Jurkat, Clone E6-1 (cell line): ENCODE results near the gene UVSSA.
"Not testable (repeated sequence)": the region's sequence is repeated elsewhere in the genome, so short reads cannot be mapped to it uniquely, and the experiment has no call there.

ENCODE experiments used
- DNase-seq: peaks from one replicate; pipeline ENCODE4 v3.0.0-alpha.2; 2011; ENCODE audit warnings: low read depth, low spot score
- H3K4me3 ChIP-seq: 2 replicates; pipeline ENCODE4 v1.5.1; 2011; ENCODE audit warnings: mild to moderate bottlenecking, low read length, control low read depth, moderate library complexity

Gene UVSSA

DNA sequence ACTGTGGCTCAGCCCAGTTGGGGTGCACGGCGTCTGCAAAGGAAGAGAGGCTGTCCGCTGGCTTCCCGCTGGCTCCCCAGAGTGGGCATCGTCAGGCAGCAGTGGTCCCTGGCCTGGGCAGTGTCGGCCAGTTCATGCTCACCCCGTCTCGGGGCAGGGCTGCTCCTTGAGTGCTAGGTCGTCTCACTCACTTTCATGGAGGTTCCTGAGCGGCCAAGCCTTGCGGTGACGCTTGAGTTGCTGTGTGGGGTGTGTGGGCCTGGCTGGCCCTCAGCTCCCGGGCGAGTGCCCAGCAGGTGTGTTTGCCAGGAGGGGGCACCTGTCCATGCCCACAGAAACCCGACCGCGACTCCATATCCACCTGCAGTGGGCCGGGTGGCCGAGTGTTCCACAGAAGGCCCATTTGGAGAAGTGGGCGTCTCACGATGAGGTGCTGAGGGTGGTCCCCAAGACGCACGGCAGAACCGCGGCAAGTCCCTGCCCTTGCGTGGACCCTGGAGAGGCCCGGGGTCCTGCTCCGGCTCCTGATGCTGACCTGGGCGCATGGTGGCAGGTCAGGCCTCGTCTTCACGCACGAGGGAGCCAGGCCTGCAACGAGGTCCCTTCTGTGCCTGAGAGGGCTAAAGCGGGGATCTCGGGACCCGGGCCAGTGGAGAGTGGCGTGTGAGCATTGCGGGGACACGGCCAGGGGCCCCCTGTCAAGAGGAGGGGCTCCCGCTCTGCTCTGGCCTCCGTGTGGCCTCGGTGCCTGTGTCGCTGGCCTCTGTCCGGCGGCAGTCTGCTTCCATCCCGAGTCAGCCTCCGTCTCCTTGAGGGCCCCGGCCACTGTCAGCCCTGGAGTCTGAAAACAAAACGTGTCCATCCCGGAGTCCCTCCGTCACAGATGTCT is 18.5 kb upstream of the UVSSA start:
- no peak for DNase-seq
- no peak overlapping the region for H3K4me3 ChIP-seq

DNA sequence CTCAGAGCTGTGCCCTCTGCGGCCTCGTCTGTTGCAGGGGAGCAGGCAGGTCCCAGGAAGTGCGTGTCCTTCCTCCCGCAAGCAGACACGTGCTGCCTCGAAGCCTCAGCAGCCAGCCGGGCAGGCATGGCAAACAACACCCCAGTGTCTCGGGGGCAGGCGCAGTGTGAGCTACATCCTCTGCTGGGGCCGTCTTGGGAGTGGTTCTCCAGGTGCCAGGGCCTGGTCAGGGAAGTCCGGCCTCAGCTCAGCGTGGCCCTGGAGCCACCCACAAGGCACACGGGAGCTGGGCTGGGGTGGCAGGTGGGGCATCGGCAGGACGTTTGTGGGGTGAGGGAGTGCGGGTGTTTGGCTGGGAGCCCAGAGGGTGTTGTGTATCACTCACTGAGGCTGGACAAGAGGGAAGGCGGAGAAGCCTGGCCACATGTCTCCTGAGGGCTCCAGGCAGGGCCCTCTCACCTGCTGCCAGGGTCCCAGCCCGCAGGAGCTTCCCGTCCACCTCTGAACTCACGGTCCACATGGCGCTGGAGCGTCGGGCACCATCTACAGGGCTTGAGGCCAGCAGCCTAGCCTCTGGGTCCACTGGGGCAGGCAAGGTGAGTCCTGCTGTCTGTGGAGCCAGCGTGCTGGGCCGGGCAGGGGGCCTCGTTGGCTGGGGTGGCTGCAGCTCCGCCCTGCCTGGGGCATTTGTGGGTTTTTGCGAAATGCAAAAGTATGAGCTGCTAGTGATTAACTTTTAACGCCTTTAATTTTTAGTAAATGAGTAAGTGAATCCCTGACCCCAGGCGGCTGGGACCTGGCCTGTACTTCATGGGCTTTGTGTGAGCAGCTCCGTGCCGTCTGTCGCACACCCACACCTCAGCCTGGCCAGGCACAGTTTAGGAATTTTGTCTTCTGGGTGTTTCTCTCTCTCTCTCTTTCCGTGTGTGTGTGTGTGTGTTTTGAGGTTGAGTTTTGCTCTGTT is 17.3 kb upstream of the UVSSA start:
- no peak for DNase-seq
- H3K4me3 ChIP-seq: no peak overlapping the region

- peak; percentile 92 for DNase-seq
- H3K4me3 ChIP-seq: no peak overlapping the region
These were observed 16.0 kb upstream of the UVSSA start for GRCh38 chr4:1330761-1331590.

DNA sequence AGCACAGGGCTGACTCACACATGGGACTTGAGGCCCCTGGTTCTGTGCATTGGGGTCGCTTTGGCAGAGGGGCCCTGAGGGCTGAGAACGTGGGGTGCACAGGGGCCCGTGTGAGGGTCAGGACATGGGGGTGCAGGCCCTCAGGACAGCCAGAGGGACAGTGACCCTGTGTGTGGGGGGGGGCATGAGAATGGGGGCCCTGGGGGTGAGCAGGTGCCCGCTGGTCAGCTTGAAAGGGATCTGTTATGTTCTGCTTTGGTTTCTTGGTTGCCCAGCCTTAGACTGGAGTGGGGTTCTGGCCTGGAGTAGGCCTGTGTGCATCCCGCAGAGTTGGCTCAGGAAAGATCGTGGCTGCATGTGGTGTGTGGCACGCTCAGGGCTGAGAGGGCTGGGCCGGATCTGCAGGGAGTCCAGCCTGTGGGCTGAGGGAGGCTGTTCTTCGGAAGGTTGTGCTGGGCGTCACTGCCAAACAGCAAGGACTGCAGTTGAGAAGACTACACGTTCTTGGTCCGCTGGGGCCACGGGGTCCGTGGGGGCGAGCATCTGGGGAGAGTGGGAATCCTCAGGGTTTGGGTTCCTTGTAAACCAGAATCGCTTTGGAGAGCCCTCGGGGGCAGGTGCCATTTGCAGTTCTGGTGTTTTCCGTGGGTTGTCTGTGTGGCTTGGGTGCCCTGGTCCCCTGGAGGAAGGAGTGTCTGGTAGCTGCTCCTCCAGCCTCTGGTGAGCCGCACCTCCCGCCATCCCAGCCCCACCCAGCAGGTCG is 15.2 kb upstream of the UVSSA start:
- no peak overlapping the region for H3K4me3 ChIP-seq
- DNase-seq: no peak

DNA sequence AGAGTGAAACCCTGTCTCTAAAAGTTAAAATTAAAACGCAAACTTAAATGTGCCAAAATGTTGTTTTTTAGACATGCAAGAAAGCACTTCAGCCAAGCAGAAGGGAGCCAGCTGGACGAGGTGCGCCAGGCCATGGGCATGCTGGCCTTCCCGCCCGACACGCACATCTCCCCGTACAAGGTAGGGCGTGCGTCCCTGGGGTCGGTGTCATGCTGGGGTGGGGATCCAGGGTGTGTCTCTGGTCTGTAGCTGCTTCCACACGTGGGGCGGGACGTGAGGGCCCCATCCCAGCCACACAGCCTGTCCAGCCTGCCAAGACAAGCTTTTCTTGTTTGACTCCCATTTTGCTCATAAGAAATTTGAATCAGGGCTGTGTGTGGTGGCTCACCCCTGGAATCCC is 14.3 kb upstream of the UVSSA start:
- DNase-seq: no peak

DNA sequence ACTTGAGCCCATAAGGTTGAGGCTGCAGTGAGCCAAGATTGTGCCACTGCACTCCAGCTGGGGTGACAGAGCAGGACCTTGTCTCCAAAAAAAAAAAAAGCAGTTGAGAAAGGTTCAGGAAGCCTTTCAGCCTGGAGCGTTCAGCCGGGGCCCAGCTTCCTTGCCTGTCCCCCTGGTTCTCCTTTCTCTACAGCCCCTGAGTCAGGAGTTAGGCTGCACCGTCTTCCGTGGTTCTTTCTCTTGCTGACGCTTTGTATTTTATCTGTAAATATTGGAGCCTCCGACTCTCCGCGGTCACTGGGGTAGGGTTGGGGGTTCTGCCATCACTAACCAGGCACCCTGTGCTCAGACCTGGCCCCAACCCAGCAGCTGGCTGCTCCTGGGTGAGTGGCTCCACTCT is 13.8 kb upstream of the UVSSA start:
- H3K4me3 ChIP-seq: no peak overlapping the region
- DNase-seq: no peak

More for the DNA sequence above, 14.3 kb upstream of the UVSSA start:
- H3K4me3 ChIP-seq: no peak overlapping the region

DNA sequence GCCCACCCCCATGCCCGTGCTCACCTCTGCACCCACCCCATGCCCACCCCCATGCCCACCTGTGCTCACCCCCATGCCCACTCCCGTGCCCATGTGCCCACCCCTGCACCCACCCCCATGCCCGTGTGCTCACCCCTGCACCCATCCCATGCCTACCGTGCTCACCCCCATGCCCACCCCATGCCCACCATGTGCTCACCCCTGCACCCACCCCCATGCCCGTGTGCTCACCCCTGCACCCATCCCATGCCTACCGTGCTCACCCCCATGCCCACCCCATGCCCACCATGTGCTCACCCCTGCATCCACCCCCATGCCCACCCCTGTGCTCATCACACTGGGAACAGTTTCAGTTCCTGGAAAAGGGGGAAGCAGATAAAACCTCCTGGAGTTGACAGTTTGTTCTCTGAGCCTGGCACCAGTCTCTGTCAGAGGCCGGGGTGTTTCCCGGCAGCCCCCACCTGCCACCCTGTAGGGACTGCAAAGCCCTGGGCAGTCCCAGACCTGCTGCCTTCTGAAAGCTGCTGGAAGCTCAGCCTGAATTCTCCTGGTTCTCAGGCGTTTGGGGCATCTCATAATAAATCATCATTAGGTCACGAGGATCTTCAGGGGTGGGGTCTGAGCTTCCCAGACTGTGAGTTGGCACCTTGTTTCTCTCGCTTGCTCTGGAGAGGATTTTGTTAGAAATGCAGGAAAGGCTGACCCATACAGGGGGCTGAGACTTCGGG is 13.0 kb upstream of the UVSSA start:
- not testable (repeated sequence) for H3K4me3 ChIP-seq, DNase-seq

GRCh38 chr4:1334579-1334895 is 12.5 kb upstream of the UVSSA start:
- no peak overlapping the region for H3K4me3 ChIP-seq
- no peak for DNase-seq

DNA sequence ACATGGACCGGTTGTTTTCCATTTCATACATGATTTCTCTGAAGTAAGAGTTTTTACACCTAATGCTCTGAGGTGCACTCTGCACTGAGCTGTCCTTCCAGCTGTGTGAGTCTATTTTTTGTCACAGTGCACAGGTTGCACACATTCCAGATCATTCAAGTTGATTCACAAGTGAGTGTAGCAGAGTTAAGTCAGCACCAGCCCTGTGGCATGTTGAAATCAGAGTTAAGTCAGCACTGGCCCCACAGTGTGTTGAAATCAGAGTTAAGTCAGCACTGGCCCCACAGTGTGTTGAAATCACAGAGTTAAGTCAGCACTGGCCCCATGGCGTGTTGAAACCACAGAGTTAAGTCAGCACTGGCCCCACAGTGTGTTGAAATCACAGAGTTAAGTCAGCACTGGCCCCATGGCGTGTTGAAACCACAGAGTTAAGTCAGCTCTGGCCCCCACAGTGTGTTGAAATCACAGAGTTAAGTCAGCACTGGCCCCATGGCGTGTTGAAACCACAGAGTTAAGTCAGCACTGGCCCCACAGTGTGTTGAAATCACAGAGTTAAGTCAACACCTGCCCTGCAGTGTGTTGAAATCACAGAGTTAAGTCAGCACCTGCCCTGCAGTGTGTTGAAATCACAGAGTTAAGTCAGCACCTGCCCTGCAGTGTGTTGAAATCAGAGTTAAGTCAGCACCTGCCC is 11.7 kb upstream of the UVSSA start:
- not testable (repeated sequence) for DNase-seq

GRCh38 chr4:1336088-1336491 is 10.9 kb upstream of the UVSSA start:
- DNase-seq: no peak
- no peak overlapping the region for H3K4me3 ChIP-seq

More for the DNA sequence above, 11.7 kb upstream of the UVSSA start:
- H3K4me3 ChIP-seq: not testable (repeated sequence)

DNA sequence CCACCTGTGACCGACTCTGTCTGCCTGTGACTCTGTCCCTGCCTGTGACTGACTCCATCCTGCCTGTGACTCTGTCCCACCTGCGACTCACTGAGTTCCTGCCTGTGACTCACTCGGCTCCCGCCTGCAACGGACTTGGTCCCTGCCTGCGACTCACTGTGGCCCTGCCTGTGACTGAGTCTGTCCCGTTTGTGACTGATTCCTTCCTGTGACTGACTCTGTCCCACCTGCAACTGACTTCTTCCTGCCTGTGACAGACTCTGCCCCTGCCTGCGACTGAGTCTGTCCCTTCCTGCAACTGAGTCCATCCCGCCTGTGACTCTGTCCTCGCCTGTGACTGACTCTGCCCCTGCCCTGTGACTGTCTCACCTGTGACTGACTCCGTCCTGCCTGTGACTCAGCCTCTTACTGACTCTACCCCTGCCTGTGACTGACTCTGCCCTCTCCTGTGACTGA is 9.6 kb upstream of the UVSSA start:
- no peak for DNase-seq
- H3K4me3 ChIP-seq: no peak overlapping the region

DNA sequence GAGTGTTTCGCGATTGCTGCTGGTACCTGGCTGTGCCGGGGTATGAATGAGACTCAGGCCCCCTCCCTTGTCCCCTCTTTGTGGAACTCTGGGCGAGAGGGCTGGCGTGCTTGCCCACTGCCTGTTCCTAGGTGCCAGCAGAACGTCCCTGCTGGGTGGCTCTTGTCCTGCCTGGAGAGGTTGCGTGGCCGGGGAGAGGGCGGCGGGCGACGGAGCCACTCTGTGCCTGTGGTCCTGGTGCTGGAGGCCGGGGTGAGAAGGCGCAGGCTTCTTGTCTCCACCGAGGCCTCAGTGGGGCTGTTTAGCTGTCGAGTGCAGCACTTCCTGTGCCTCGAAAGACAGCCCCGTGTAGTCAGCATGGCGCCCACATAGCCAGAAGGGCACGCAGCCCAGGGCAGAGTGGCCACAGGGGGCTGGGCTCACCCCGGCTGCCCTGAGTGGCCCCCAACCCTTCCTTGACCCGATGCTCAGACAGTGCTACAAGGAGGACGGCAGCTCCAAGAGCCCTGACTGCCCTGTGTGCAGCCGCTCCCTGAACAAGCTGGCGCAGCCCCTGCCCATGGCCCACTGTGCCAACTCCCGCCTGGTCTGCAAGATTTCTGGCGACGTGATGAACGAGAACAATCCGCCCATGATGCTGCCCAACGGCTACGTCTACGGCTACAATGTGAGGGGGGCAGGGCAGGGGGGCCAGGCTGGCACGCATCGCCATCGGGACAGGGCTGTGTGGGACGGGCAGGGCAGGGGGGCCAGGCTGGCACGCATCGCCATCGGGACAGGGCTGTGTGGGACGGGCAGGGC is 8.9 kb upstream of the UVSSA start:
- no peak for DNase-seq
- no peak overlapping the region for H3K4me3 ChIP-seq

GRCh38 chr4:1338752-1339414 is 8.1 kb upstream of the UVSSA start:
- no peak overlapping the region for H3K4me3 ChIP-seq
- DNase-seq: no peak

GRCh38 chr4:1339489-1339888 is 7.5 kb upstream of the UVSSA start:
- H3K4me3 ChIP-seq: no peak overlapping the region
- DNase-seq: no peak

- no peak for DNase-seq
- H3K4me3 ChIP-seq: no peak overlapping the region
These were observed 6.7 kb upstream of the UVSSA start for GRCh38 chr4:1340181-1340747.

- H3K4me3 ChIP-seq: no peak overlapping the region
- DNase-seq: no peak
These were observed 6.1 kb upstream of the UVSSA start for GRCh38 chr4:1340861-1341260.
